Heart left ventricle (tissue), 16 donors: ENCODE data around the gene CYB5R2. TPM values are rescaled to one million over a fixed set of nuclear protein-coding genes. Genes with fewer than 3 reads are reported as not detected.

Experiments used
- ATAC-seq, 4 donors: fragments of 200-7000 bp; cut with Tn5 transposase; one replicate each; pipeline ENCODE4 v1.9.1; 2020 to 2022; ENCODE audit warnings: moderate library complexity in 4 of 4, mild to moderate bottlenecking in 3 of 4, moderate number of reproducible peaks in 1 of 4
- DNase-seq, 5 donors: peaks; one replicate each; pipeline ENCODE4 v3.0.0-alpha.2; 2020
- H3K27ac ChIP-seq, 12 donors: fragments of 200-600 bp; sonication (generic) in 4 of 12; one replicate each; pipeline versions ENCODE4 v1.5.0 to v1.8.0; 2016 to 2022; ENCODE audit warnings: mild to moderate bottlenecking in 2 of 12
- H3K27me3 ChIP-seq, 9 donors: fragments of 200-600 bp; sonication (generic) in 2 of 9; one replicate each; pipeline versions ENCODE4 v1.5.1 to v1.8.0; 2016 to 2022; ENCODE audit warnings: mild to moderate bottlenecking in 3 of 9
- H3K36me3 ChIP-seq, 9 donors: fragments of 200-600 bp; sonication (generic) in 2 of 9; one replicate each; pipeline versions ENCODE4 v1.5.0 to v1.8.0; 2018 to 2022; ENCODE audit warnings: mild to moderate bottlenecking in 2 of 9
- H3K4me1 ChIP-seq, 12 donors: fragments of 200-600 bp; sonication (generic) in 4 of 12; one replicate each; pipeline versions ENCODE4 v1.5.0 to v1.8.0; 2016 to 2022; ENCODE audit warnings: mild to moderate bottlenecking in 3 of 12
- H3K4me3 ChIP-seq, 12 donors: fragments of 200-600 bp; sonication (generic) in 4 of 12; one replicate each; pipeline versions ENCODE4 v1.5.0 to v1.8.0; 2017 to 2022; ENCODE audit warnings: mild to moderate bottlenecking in 9 of 12, moderate library complexity in 4 of 12
- H3K9me3 ChIP-seq, 12 donors: fragments of 200-600 bp; sonication (generic) in 4 of 12; one replicate each; pipeline versions ENCODE4 v1.5.0 to v1.8.0; 2016 to 2022; ENCODE audit warnings: mild to moderate bottlenecking in 1 of 12
- CTCF ChIP-seq, 12 donors: fragments of 200-600 bp; sonication (generic) in 4 of 12; IDR thresholded peaks; one replicate each; pipeline versions ENCODE4 v1.5.0 to v1.8.0; 2018 to 2022; ENCODE audit warnings: antibody characterized with exemption in 12 of 12, mild to moderate bottlenecking in 5 of 12
- POLR2A ChIP-seq, 2 donors: fragments of 450-650 bp; IDR thresholded peaks; one replicate each; pipeline ENCODE4 v1.6.1; 2017; ENCODE audit warnings: antibody characterized with exemption in 2 of 2, mild to moderate bottlenecking in 2 of 2, moderate library complexity in 2 of 2
- WGBS, 4 donors: extraction: QIAGEN DNeasy Blood & Tissue Kit in 2 of 4; methylation state at CpG; one replicate each; pipeline versions ENCODE4 v1.1.5 to v1.1.7; 2013 to 2018; 5-methylcytosine and 5-hydroxymethylcytosine counted together
- intact Hi-C, 10 donors: fragments of 100-400 bp; cut with DNase I; formaldehyde crosslinking; loops; one replicate each; pipeline versions ENCODE4 v1.11.1 to v1.14.2; 2022
- polyA plus RNA-seq, 2 donors: library from polyadenylated mRNA; stranded (reverse); fragments of 200-250 nt; gene quantifications; one replicate each; pipeline ENCODE4 v1.2.3, GENCODE V29; 2013
- total RNA-seq, 9 donors: library from RNA; depleted of rRNA in 2 of 9; stranded (reverse); fragments of >200 nt in 2 of 9; fragmentation: NEBNext Ultra II Directional in 3 of 9; extraction: Animal tissue kit (Norgen Biotek cat#: 25700) in 3 of 9; gene quantifications; one replicate each; pipeline versions ENCODE4 v1.1.0 to v1.2.4, GENCODE V29; 2016 to 2023
- donor health status: ischemic (EF 13 %, LVEDD 7.1; RV severe dilation, severe dysfunction).
- donor health status: healthy with polysubstance abuse.
- donor health status: DM: no; HTN: yes; CAD: no.
- donor health status: DM: no; HTN: no; CAD: no.
- donor health status: ischemic (EF 25% LVEDD 6.9; RV normal size, moderate dysfunction).
- donor health status: ischemic (EF 25% LVEDD 5.7; RV mildly dilated, moderate dysfunction).
- donor health status: healthy.
- donor health status: DM: yes; HTN: yes; CAD: no.
- donor health status: ischemic (EF 35%, LVEDD 5.7; RV mildly dilated, moderate dysfunction).
- donor health status: nonischemic (EF 11% LVEDD 7.7; RV severe dilation, severe dysfunction).
- donor health status: DM: yes; HTN: yes; CAD: no.
- donor health status: PGD.
- donor health status: ischemic (EF 29% LVEDD 5.4; RV normal size, mild dysfunction).
- donor health status: nonischemic (EF 23%, LVEDD 6.1; RV moderate dilation, normal function).

The CYB5R2 gene
- total and polyA plus RNA-seq, 11 donors: 0.65 to 4.9 (median 1.3) TPM

DNA sequence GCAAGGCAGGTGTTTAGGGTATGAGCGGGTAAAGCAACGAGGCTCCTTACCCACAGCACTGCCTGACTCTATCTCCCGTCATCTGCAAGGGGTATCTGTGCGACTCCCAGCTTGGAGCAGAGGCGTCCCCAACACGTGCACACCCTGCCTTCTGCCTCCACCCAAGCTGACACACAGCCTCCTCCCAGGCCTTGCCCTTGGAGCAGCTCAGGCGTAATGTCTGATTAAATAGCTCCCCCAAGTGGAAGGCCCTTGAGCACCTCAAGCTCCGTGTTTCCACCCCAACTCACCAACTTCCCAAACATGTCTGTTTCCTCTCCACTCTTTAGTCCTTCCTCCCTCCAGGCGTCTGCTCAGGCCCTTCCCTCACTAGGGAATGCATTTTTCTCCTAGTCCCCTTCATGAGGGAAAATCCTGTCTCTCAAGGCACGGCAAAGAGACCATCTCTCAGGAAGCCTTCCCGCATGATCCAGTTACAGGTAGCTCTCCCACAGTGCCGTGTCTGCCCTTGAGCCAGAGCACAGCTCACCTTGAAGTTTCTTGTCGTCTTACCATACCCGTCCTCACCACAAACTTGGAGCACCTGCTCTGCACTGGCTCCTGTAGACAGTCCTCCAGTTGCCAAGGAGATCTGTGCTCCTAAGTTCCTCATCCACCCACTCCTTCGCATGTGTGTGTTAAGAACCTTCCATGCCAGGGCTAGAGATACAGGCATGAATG, 15.8 kb downstream of the CYB5R2 start:
- Histone ChIP-seq H3K9me3 (no peaks in the 10 kb centered on the region), H3K4me3 (no peak overlapping the region), H3K27ac (peak overlapping the region in 2 of 12 donors; percentile 31 to 55), H3K36me3 (peaks cover 0 to 42% (median 28%) of the 10 kb centered on the region in 9 donors), H3K27me3 (no peaks in the 10 kb centered on the region), H3K4me1 (peaks cover 0 to 19% (median 8%) of the 10 kb centered on the region in 12 donors)
- peak; percentile 31 to 66 (median 57) for TF ChIP-seq CTCF (IDR thresholded peaks at IDR 0.05)
- TF ChIP-seq POLR2A (IDR thresholded peaks at IDR 0.05): no peak
- peak; percentile 75 to 98 (median 93) for ATAC-seq
- WGBS, 4 donors: 55 to 61% (median 58%) methylated on average over 15 of the region's 15 CpGs
- intact Hi-C loops: loop anchor here in 7 of 10 donors (1.0 to 10.0 kb wide), 5 partner anchors 85 to 213 kb away; partner anchors contain the start of gene PPFIBP2 (in 2 of the 7)
- DNase-seq: peak in 3 of 5 donors; percentile 43 to 75 (median 62)

DNA sequence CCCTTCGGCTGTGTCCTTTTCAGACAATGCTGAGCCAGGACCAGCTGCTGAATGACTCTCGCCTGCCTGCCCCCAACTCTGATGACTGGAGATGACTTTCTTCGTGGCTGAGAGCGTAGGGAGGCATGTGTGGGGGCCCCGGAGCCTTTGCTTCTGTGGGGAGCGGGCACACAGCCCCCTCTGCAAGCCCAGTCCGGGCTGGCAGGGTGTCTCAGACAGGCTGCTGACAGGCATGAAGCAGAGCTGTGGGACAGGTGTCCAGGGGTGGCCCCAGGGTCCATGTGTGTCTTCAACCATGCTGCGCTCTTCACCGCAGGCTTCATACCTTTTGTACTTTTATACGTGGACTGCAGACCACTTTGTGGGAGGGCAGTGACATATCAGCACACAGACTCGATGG, 16.6 kb downstream of the CYB5R2 start:
- TF ChIP-seq CTCF (IDR thresholded peaks at IDR 0.05): no peak
- TF ChIP-seq POLR2A (IDR thresholded peaks at IDR 0.05): no peak
- ATAC-seq: peak in 3 of 4 donors; percentile 14 to 26 (median 15)
- no peaks in the 10 kb centered on the region for H3K9me3 ChIP-seq
- intact Hi-C loops: loop anchor here in 7 of 10 donors (1.0 to 10.0 kb wide), 5 partner anchors 84 to 212 kb away; partner anchors contain the start of gene PPFIBP2 (in 2 of the 7)
- peak overlapping the region in 11 of 12 donors; percentile 6 to 73 (median 55) for H3K27ac ChIP-seq
- peaks cover 0 to 19% (median 8%) of the 10 kb centered on the region in 12 donors for H3K4me1 ChIP-seq
- 73 to 91% (median 75%) methylated on average over 4 to 11 of the region's 11 CpGs for WGBS, 4 donors
- DNase-seq: no peak
- H3K36me3 ChIP-seq: peaks cover 0 to 49% (median 35%) of the 10 kb centered on the region in 9 donors
- no peak overlapping the region for H3K4me3 ChIP-seq
- H3K27me3 ChIP-seq: no peaks in the 10 kb centered on the region

DNA sequence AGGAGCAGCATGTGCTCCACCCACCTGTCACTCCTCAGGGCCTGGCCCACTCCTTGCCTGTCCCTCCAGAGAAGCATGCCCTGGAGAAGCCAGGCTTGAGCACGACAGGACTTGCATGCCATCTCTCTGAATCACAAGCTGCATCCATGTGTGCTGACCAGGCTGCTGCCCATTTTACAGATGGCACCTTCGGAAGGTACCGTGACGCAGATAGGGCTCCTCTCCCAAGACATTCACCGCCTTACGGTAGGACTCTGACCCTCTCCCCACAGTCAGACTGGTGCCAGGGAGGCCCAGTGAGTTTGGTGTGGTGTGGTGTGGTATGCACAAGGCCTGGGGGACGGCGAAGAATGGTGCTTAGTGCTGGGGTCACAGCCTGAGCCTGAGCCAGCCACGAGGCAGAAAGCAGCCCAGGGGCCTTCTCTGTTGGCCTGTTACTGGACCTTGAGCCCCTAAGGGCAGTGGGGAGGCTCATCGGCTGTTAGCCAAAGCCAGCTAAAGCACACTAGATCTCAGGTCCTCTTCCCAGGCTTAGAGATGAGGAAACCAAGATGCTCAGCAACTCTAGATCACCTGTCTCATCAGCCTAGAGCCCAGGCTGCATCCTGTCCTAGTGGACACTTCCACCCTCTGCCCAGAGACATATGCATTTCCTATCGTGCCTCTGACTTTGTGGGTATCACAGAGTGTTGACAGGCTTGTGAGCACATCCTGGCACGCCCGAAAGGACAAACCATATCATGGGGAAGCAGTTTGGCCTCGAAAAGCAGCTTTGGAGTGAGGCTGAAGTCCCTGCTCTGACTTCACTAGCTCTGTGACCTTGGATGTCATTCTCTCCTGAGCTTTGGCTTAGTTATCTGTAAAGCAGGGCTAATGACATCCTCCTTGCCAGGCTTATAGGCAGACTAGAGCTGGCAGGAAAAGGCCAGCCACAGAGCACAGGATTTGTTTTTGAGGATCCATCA, 17.8 kb downstream of the CYB5R2 start:
- Histone ChIP-seq H3K4me3 (no peak overlapping the region), H3K4me1 (peaks cover 0 to 19% (median 8%) of the 10 kb centered on the region in 12 donors), H3K27ac (peak overlapping the region; percentile 6 to 73 (median 52)), H3K36me3 (peaks cover 0 to 61% (median 47%) of the 10 kb centered on the region in 9 donors), H3K27me3 (no peaks in the 10 kb centered on the region), H3K9me3 (no peaks in the 10 kb centered on the region)
- 76 to 78% (median 77%) methylated on average over 8 to 14 of the region's 14 CpGs for WGBS, 4 donors
- DNase-seq: peak in 1 of 5 donors; percentile 58
- intact Hi-C loops: loop anchor here in 6 of 10 donors (2.0 to 10.0 kb wide), 4 partner anchors 83 to 211 kb away; partner anchors contain the start of gene PPFIBP2 (in 2 of the 6)
- TF ChIP-seq CTCF (IDR thresholded peaks at IDR 0.05) (no peak), POLR2A (IDR thresholded peaks at IDR 0.05) (no peak)
- peak; percentile 54 to 72 (median 68) for ATAC-seq
